ENCODE measurements around the gene WNT5B. TPM values are rescaled to one million over a fixed set of nuclear protein-coding genes. Genes with fewer than 3 reads are reported as not detected.

WNT5B gene
- total and polyA plus RNA-seq, 2 of the 8 experiments (the other 6 are each of a cell fraction or from before 2014, with no cell fraction given), result 0.91 to 1.2 TPM

DNA sequence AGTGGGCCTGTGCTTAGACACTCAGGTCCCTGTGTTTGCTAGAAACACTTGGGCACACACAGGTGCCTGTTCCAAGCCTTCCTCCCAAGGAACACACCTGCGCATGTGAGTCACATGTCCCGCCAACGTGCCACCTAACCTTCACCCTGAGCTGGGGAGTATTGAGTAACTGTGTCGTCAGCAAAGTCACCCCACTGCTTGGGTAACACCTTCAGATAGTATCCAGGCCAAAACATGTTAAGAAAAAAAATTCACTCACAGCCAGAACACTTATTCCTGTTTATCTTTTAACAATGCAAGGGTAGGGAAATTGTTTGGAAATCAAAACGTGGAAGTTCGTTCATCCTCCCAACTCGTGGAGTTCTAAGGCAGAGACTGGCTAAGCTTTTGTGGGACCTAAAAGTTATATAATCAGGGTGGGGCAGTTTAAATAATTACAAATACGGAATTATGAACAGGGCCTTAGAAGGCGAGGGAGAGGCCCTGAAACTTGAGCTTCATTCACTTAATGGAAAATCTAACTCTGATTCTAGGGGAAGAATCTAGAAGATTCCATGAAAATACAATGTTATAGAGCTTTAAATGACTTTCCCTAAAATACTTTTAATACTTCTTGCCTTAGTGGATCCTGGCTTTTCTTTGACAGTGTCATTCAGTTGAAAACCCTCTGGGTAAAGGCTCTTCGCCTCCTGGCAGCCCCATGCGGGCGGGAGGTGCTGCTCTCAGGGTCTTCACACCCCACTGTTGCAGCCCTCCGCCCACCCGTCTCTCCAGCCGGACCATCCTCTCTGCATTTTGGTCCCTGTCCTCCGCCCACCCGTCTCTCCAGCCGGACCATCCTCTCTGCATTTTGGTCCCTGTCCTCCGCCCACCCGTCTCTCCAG is 31.5 kb downstream of the WNT5B start:
- Histone ChIP-seq H2BK120ac (replicated peaks; ENCODE audit: low read depth, low read length) (no peak overlapping the region), H3K27me3 (replicated peaks in 1 of 4; ENCODE audit: control insufficient read depth in 3 of 4, extremely low read depth in 1 of 4, insufficient read depth in 3 of 4, low read length in 3 of 4) (peaks cover 6 to 27% (median 20%) of the 10 kb centered on the region in 4 experiments), H2AK5ac (ENCODE audit: low read depth, low read length) (no peak overlapping the region), H3K9ac (replicated peaks in 1 of 4; ENCODE audit: extremely low read depth in 1 of 4, low read depth in 3 of 4, low read length in 3 of 4) (no peak overlapping the region), H3K4me3 (ENCODE audit: extremely low read depth in 1 of 4, insufficient read depth in 2 of 4, low read depth in 3 of 4, low read length in 4 of 4) (peak overlapping the region in 2 of 4 experiments; percentile 23 to 51; a peak in 4 of 8 replicates), H3K36me3 (ENCODE audit: control insufficient read depth in 2 of 4, insufficient read depth in 4 of 4, low read length in 3 of 4) (no peaks in the 10 kb centered on the region), H3K23me2 (ENCODE audit: low read depth, low read length) (peaks cover 8% of the 10 kb centered on the region; the same call in 1 of the 2 replicates), H4K91ac (replicated peaks; ENCODE audit: insufficient read length, low read length) (no peak overlapping the region), H2BK15ac (ENCODE audit: low read length) (no peak overlapping the region), H3K9me3 (ENCODE audit: insufficient read depth in 2 of 2, low read depth in 1 of 2, low read length in 1 of 2) (no peaks in the 10 kb centered on the region; a peak in 1 of 4 replicates), H3K23ac (ENCODE audit: insufficient read length) (no peak overlapping the region), H3K27ac (ENCODE audit: low read depth, low read length) (no peak overlapping the region), H3K4me1 (replicated peaks in 1 of 4; ENCODE audit: control insufficient read depth in 3 of 4, insufficient read depth in 4 of 4, low read length in 3 of 4) (no peaks in the 10 kb centered on the region), H4K8ac (ENCODE audit: extremely low read depth, insufficient read depth, low read length) (no peak overlapping the region), H2BK20ac (ENCODE audit: low read length) (no peak overlapping the region), H3K14ac (ENCODE audit: insufficient read length) (no peak overlapping the region), H3K79me2 (ENCODE audit: control insufficient read depth in 1 of 2, insufficient read depth in 2 of 2, low read length in 2 of 2) (no peaks in the 10 kb centered on the region), H2BK5ac (ENCODE audit: low read depth, low read length) (no peak overlapping the region), H3K4me2 (ENCODE audit: insufficient read depth in 1 of 2, low read depth in 2 of 2, low read length in 2 of 2) (peak overlapping the region; percentile 39 to 53), H3K4ac (replicated peaks; ENCODE audit: insufficient read length, low read depth, low read length) (no peak overlapping the region), H2AFZ (ENCODE audit: low read length) (no peak overlapping the region), H3K56ac (replicated peaks; ENCODE audit: insufficient read length, low read depth, low read length) (no peak overlapping the region), H3K18ac (ENCODE audit: extremely low read depth, low read length) (no peak overlapping the region), H3K79me1 (ENCODE audit: low read depth, low read length) (no peaks in the 10 kb centered on the region), H2BK12ac (ENCODE audit: low read depth, low read length) (peak overlapping the region; percentile 56; the same call in 1 of the 2 replicates), H4K5ac (ENCODE audit: insufficient read length, low read depth, low read length) (no peak overlapping the region), H4K20me1 (replicated peaks in 1 of 2; ENCODE audit: control insufficient read depth in 1 of 2, insufficient read depth in 2 of 2, low read length in 2 of 2) (no peaks in the 10 kb centered on the region)
- POLR2A ChIA-PET (ENCODE audit: partially characterized antibody), result interaction anchor here (1.0 kb wide), 2 partner anchors 27 to 31 kb away, joined by 4 read pairs; partner anchors contain the start of gene ADIPOR2
- no peak for DNase-seq (ENCODE audit: low read depth in 1 of 2, low spot score in 2 of 2)
- FAIRE-seq, result no peak
- CTCF ChIA-PET (ENCODE audit: partially characterized antibody), result interaction anchor here (0.9 to 18.8 kb wide), 9 partner anchors 9 to 297 kb away, joined by 3 to 265 read pairs (median 9); no protein-coding TSS in a partner anchor
- 58% methylated on average over 12 of the region's 20 CpGs; no CpG with 5 or more reads in 1 of the 2 experiments for WGBS, 2 experiments (ENCODE audit: extremely low coverage in 1 of 2, insufficient coverage in 1 of 2, insufficient read length in 1 of 2, insufficient replicate concordance in 2 of 2, low coverage in 1 of 2, low lambda C conversion rate in 2 of 2, missing lambda C conversion rate in 1 of 2)
- 0 out of 2 replicates have a peak, but pooled peaks have one; percentile 17 for TF ChIP-seq SUZ12 (IDR thresholded peaks at IDR 0.05; ENCODE audit: low read length)

Data from H1 (cell line).